Ectodermal cell (in vitro differentiated cells): ENCODE measurements around the gene FOXL2NB.
A peak's percentile ranks its signal among the peaks of the same experiment; 100 is the strongest.

ENCODE experiments used
- H3K27ac ChIP-seq: 2 replicates; pipeline ENCODE4 v1.7.0; 2013; ENCODE audit warnings: mild to moderate bottlenecking, low read depth, low read length; ENCODE audit not compliant: insufficient read depth, poor library complexity, severe bottlenecking
- H3K27me3 ChIP-seq: 2 replicates; pipeline ENCODE4 v1.7.0; 2013; ENCODE audit warnings: mild to moderate bottlenecking, low read length; ENCODE audit not compliant: insufficient read depth, control insufficient read depth, poor library complexity, severe bottlenecking
- H3K36me3 ChIP-seq: one replicate; pipeline ENCODE4 v1.7.0; 2013; ENCODE audit warnings: low read length; ENCODE audit not compliant: control insufficient read depth, insufficient read depth
- H3K4me1 ChIP-seq: one replicate; pipeline ENCODE4 v1.7.0; 2013; ENCODE audit warnings: low read length; ENCODE audit not compliant: control insufficient read depth, insufficient read depth
- H3K4me3 ChIP-seq: 2 replicates; pipeline ENCODE4 v1.7.0; 2013; ENCODE audit warnings: low read depth, low read length, control low read depth; ENCODE audit not compliant: insufficient read depth
- H3K9me3 ChIP-seq: 2 replicates; pipeline ENCODE4 v1.7.0; 2013; ENCODE audit warnings: mild to moderate bottlenecking, low read length, moderate library complexity; ENCODE audit not compliant: control insufficient read depth
- WGBS, 2 experiments: methylation state at CpG; one replicate each; pipeline ENCODE4 v1.1.7; 2013; ENCODE audit warnings: missing lambda C conversion rate in 2 of 2; 5-methylcytosine and 5-hydroxymethylcytosine counted together

The FOXL2NB gene

DNA sequence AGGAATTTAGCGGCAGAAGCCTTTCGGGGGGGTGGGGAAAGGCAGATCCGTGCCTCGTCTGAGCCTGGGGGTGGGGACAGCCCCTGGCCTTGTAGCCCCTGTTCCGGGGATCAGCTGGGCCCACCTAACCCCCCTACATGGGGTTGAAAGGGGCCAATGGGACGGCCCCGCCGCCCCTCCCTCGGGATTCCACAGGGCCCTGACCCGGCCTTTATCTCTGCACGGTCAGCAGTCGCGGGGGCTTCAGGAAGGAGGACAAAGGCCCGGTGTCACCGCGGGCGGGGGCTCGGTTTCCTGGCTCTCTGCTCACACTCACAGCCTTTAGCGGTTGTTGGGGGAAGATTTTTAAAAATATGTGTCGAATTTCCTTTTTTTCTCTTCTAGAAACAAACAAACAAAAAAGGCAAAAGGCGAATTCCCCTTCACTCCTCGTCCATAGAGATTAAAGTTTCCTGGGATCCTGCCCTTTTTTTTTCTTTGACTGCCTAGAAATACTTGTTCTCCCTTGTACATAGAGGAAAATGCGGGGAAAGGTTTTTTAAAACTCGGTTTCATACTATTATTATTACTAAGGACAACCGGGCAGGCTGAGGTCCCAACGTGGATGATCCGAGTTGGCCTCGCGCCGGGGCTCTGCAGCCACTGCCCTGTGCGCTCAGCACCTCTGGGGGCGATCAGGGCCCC is 8.0 kb upstream of the FOXL2NB start:
- 2 to 3% methylated on average over 26 to 32 of the region's 32 CpGs for WGBS, 2 experiments
- H3K9me3 ChIP-seq, result no peaks in the 10 kb centered on the region
- no peak overlapping the region for H3K27ac ChIP-seq
- H3K36me3 ChIP-seq, result no peaks in the 10 kb centered on the region
- peaks cover 25% of the 10 kb centered on the region for H3K4me1 ChIP-seq
- peak overlapping the region; percentile 19 for H3K4me3 ChIP-seq
- peaks cover 100% of the 10 kb centered on the region for H3K27me3 ChIP-seq

DNA sequence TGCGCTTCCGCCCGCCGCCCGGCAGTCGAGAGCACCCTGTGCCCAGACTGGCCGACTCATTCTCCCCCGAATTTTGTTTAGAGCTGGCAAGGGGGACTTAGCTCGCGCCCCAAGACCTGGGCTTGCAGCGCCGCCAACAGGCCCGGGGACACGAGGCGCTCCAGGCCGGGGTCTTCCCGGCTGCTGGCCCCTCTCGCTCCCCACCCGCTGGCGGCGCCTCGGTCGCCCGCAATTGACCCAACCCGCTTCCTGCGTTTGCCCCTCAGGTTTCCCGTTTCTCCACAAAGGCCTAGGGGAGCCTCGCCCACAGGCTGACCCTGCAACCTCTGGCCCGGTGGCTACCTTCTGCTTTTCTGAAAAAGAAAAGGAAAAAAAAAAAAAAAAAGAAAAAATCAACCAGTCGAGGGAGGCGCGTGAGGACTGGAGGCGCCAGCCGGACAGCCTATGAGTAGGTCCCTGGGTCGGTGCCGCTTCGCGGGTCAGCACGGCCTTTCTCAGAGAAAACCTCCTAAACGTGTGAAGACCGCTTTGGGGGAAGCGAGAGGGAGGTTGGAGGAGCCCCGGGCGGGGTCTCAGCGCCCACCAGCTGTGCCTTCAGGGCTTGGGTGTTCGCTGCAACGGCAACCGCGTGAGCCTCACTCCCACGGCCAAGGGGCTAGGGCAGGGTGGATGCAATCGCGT is 7.3 kb upstream of the FOXL2NB start:
- Histone ChIP-seq H3K27ac (no peak overlapping the region), H3K9me3 (no peaks in the 10 kb centered on the region), H3K36me3 (no peaks in the 10 kb centered on the region), H3K4me3 (peak overlapping the region; percentile 19), H3K27me3 (peaks cover 100% of the 10 kb centered on the region), H3K4me1 (peaks cover 32% of the 10 kb centered on the region)
- WGBS, 2 experiments, result 1% methylated on average over 52 of the region's 52 CpGs

GRCh38 chr3:138940446-138940845 is 6.6 kb upstream of the FOXL2NB start:
- Histone ChIP-seq H3K36me3 (no peaks in the 10 kb centered on the region), H3K9me3 (no peaks in the 10 kb centered on the region), H3K27ac (no peak overlapping the region), H3K27me3 (peaks cover 100% of the 10 kb centered on the region), H3K4me1 (peaks cover 36% of the 10 kb centered on the region), H3K4me3 (no peak overlapping the region)
- 77 to 80% methylated on average over 6 of the region's 6 CpGs for WGBS, 2 experiments

- peaks cover 36% of the 10 kb centered on the region for H3K4me1 ChIP-seq
- no peak overlapping the region for H3K4me3 ChIP-seq
- H3K36me3 ChIP-seq, result no peaks in the 10 kb centered on the region
- H3K27ac ChIP-seq, result no peak overlapping the region
- peaks cover 100% of the 10 kb centered on the region for H3K27me3 ChIP-seq
- WGBS, 2 experiments, result 31 to 35% methylated on average over 7 of the region's 7 CpGs
- no peaks in the 10 kb centered on the region for H3K9me3 ChIP-seq
Observed at GRCh38 chr3:138941259-138941885, 5.6 kb upstream of the FOXL2NB start.

DNA sequence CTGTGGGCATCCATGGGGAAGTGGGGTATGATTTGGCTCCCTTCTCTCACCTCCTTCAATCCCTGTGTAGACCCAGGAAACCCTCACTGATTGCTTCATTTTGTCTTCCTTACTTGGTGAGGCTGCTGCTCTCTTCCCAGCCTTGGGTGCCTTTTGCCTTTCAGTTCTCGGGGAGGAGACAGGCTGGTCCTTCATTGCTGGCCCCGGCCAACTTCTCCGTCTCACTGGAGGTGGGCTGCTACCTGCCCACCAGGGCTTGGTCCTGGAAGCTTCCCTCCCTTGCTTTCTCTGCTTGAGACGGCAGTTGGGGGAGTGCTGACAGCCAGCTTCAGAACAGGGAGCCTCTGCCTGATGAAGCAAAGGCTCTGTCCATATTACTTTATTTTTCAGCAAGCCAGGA is 4.7 kb upstream of the FOXL2NB start:
- H3K4me1 ChIP-seq, result peaks cover 36% of the 10 kb centered on the region
- H3K9me3 ChIP-seq, result no peaks in the 10 kb centered on the region
- no peak overlapping the region for H3K27ac ChIP-seq
- no peaks in the 10 kb centered on the region for H3K36me3 ChIP-seq
- no peak overlapping the region for H3K4me3 ChIP-seq
- WGBS, 2 experiments, result 68 to 76% methylated on average over 4 of the region's 4 CpGs
- H3K27me3 ChIP-seq, result peaks cover 100% of the 10 kb centered on the region

DNA sequence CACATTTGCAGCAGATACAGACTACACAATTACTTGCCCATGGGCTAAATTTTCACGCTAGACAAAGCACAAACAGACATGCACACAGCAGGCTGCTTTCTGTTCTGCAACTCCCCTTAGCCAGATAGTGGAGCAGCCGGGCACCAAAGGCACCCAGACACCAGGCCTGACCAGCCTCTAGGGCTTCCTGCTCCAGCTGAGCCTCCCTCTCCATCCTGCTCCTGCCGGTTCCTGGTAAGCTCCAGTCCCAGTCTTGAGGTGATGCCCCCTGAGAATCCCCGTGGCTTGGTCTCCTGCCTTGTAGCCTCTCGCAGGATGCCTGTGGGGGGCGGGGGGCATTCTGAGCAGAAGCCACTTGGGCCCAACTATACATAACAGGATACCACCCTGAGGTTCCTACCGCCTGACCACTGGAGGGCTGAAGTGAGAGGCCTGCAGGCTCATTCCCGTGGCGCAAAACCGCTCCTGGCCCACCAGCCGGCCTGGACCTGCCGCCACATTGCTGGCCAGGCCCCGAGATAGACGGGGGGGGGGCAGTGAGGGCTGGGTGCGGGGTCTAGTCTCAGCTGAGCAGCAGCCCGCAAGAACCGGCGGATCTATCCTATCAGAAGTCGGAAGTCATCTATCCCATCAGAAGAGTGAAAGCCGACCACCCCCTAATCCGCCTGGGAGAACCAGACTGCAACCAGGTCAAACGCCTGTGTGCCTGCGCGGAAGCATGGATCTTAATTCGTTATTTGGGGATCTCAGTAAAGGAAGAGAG is 4.0 kb upstream of the FOXL2NB start:
- 6 to 7% methylated on average over 25 of the region's 25 CpGs for WGBS, 2 experiments
- H3K4me3 ChIP-seq, result no peak overlapping the region

GRCh38 chr3:138943724-138944653 is 3.0 kb upstream of the FOXL2NB start:
- no peak overlapping the region for H3K4me3 ChIP-seq
- WGBS, 2 experiments, result 3 to 4% methylated on average over 28 to 29 of the region's 30 CpGs
- H3K36me3 ChIP-seq, result no peaks in the 10 kb centered on the region
- no peak overlapping the region for H3K27ac ChIP-seq
- no peaks in the 10 kb centered on the region for H3K9me3 ChIP-seq
- H3K4me1 ChIP-seq, result peaks cover 32% of the 10 kb centered on the region
- peaks cover 100% of the 10 kb centered on the region for H3K27me3 ChIP-seq

More for the DNA sequence above, 4.0 kb upstream of the FOXL2NB start:
- Histone ChIP-seq H3K36me3 (no peaks in the 10 kb centered on the region), H3K9me3 (no peaks in the 10 kb centered on the region), H3K27ac (no peak overlapping the region), H3K27me3 (peaks cover 100% of the 10 kb centered on the region), H3K4me1 (peaks cover 36% of the 10 kb centered on the region)

DNA sequence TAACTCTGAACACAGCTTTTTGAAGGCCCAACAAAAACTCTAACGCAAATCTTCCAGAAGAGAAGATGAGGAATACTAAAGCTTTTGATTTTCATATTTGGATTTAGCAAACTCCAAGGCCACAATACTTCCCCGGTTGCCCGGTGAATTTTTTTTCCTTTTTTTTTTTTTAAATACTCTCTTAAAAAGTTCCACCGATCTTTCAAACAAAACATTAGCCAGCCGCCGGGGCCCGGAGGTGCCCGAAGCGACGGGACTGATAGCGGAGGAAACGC is 2.4 kb upstream of the FOXL2NB start:
- Histone ChIP-seq H3K4me3 (peak overlapping the region; percentile 22), H3K27ac (no peak overlapping the region), H3K27me3 (peaks cover 100% of the 10 kb centered on the region), H3K9me3 (no peaks in the 10 kb centered on the region), H3K36me3 (no peaks in the 10 kb centered on the region), H3K4me1 (peaks cover 29% of the 10 kb centered on the region)
- WGBS, 2 experiments, result 0% methylated on average over 12 of the region's 12 CpGs

DNA sequence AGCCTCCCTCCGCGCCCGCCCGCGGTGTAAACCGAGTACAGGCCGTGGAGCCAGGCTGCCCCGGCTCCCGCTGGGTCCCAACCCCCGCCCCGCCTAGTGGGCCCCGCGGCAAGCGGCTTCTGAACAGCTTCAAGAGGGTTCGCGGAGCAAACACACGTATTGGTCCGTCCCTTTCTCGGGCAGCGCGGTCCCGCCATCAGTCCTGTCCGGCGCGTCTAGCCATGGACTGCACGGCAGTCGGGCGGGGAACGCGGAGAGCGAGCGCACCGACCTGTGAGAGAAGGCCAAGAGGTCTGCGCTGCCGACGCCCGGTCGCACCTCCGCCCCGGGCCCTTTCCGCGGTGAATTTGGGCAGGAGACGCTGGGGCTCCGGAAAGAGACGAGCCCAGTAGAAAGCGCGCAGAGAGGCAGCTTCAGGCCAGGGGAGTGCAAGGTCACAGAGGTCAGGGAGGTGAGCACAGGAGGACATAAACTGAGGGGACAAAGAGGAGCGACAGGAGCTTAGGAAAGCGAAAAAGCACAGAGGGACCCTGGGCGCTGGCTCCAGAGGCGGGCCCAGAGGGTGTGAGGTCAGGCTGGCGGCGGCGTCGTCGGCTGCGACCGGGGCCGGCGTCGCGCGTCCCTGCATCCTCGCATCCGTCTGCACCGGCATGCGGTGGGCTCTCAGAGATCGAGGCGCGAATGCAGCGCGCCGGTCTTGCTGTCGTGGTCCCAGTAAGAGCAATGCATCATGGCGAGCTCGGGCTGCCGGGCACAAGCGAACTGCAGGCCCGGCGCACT is 1.9 kb upstream of the FOXL2NB start:
- Histone ChIP-seq H3K9me3 (no peaks in the 10 kb centered on the region), H3K4me3 (peak overlapping the region; percentile 22), H3K36me3 (no peaks in the 10 kb centered on the region), H3K27me3 (peaks cover 100% of the 10 kb centered on the region), H3K27ac (no peak overlapping the region), H3K4me1 (peaks cover 29% of the 10 kb centered on the region)
- WGBS, 2 experiments, result 1% methylated on average over 80 of the region's 80 CpGs
